Body of pancreas (tissue), 4 donors: Measurements from ENCODE around the gene IKZF1. TPM values are rescaled to one million over a fixed set of nuclear protein-coding genes. Genes with fewer than 3 reads are reported as not detected.

Source experiments
- ATAC-seq: fragments of 150-250 bp; one replicate; pipeline ENCODE4 v1.9.1; 2016
- DNase-seq, 4 donors: peaks; one replicate each; pipeline ENCODE4 v3.0.0-alpha.2; 2019
- H3K27ac ChIP-seq, 4 donors: fragments of 200-600 bp; sonication (generic); 1 replicate in 3 of 4; 2 replicates in 1 of 4; pipeline versions ENCODE4 v1.5.1 to v1.6.1; 2016 to 2019; ENCODE audit warnings: mild to moderate bottlenecking in 1 of 4, mixed read lengths in 1 of 4, moderate library complexity in 1 of 4
- H3K27me3 ChIP-seq, 2 donors: fragments of 200-600 bp; sonication (generic); one replicate each; pipeline ENCODE4 v1.6.0; 2016; ENCODE audit warnings: mild to moderate bottlenecking in 1 of 2
- H3K36me3 ChIP-seq, 2 donors: fragments of 200-600 bp; sonication (generic); replicated peaks in 1 of 2; 2 replicates each; pipeline ENCODE4 v1.5.1; 2016; ENCODE audit warnings: low read depth in 2 of 2; ENCODE audit not compliant: insufficient read depth in 1 of 2
- H3K4me1 ChIP-seq: fragments of 200-600 bp; sonication (generic); one replicate; pipeline ENCODE4 v1.6.0; 2016
- H3K4me3 ChIP-seq, 2 donors: fragments of 200-600 bp; sonication (generic); 1 replicate in 1 of 2; 2 replicates in 1 of 2; pipeline ENCODE4 v1.5.1; 2016 to 2019
- H3K9me3 ChIP-seq, 3 donors: fragments of 200-600 bp; sonication (generic); 1 replicate in 2 of 3; 2 replicates in 1 of 3; pipeline ENCODE4 v1.5.1; 2016
- POLR2A ChIP-seq, 3 donors: fragments of 450-650 bp; IDR thresholded peaks; one replicate each; pipeline ENCODE4 v1.6.1; 2016; ENCODE audit warnings: antibody characterized with exemption in 3 of 3, mild to moderate bottlenecking in 2 of 3
- WGBS, 2 donors: methylation state at CpG; one replicate each; pipeline ENCODE4 v1.1.5; 2017; 5-methylcytosine and 5-hydroxymethylcytosine counted together
- intact Hi-C: fragments of 100-400 bp; cut with DNase I; formaldehyde crosslinking; loops from one replicate; pipeline ENCODE4 v1.15.1; 2023
- total RNA-seq, 2 donors: library from RNA; depleted of rRNA; stranded (reverse); fragments of >200 nt; gene quantifications; one replicate each; pipeline ENCODE4 v1.1.0, GENCODE V29; 2016
- TF ChIP-seq, protein P1 (sequence below), 7 experiments: fragments of 450-650 bp in 4 of 7; fragments of 200-600 bp in 3 of 7; sonication (generic) in 3 of 7; IDR thresholded peaks; one replicate each; pipeline ENCODE4 v1.5.1; 2016 to 2019; ENCODE audit warnings: antibody characterized with exemption in 7 of 7

The IKZF1 gene
- total RNA-seq, 2 donors from 2014 or later, result 3.9 to 16.5 TPM

DNA sequence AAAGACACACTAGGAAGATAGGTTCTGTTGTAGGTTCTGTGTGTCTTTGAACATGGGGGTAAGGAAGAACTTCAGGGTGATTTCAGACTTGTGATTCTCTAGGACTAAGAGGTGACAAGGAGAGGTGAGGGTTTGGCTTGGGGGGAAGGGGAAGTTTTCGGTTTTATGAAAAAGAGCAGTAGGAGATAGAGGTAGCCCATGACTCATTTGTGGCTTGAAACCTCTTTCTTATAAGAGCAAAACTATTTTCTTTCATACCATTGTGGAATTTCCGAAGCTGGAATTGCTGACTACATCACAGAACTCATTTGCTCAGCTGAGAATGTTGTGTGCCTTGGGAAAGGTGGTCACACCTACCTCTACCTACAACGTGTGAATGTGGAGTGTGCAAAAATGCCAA, 39.6 kb upstream of the IKZF1 start:
- Histone ChIP-seq H3K9me3 (no peaks in the 10 kb centered on the region), H3K27me3 (no peaks in the 10 kb centered on the region), H3K4me3 (no peak overlapping the region), H3K27ac (no peak overlapping the region), H3K4me1 (no peaks in the 10 kb centered on the region), H3K36me3 (no peaks in the 10 kb centered on the region)
- ATAC-seq (no peak), DNase-seq (no peak)
- WGBS, 2 donors, result 31 to 39% methylated on average over 3 of the region's 3 CpGs
- intact Hi-C loops, result no loop called here
- TF ChIP-seq, protein P1, sequence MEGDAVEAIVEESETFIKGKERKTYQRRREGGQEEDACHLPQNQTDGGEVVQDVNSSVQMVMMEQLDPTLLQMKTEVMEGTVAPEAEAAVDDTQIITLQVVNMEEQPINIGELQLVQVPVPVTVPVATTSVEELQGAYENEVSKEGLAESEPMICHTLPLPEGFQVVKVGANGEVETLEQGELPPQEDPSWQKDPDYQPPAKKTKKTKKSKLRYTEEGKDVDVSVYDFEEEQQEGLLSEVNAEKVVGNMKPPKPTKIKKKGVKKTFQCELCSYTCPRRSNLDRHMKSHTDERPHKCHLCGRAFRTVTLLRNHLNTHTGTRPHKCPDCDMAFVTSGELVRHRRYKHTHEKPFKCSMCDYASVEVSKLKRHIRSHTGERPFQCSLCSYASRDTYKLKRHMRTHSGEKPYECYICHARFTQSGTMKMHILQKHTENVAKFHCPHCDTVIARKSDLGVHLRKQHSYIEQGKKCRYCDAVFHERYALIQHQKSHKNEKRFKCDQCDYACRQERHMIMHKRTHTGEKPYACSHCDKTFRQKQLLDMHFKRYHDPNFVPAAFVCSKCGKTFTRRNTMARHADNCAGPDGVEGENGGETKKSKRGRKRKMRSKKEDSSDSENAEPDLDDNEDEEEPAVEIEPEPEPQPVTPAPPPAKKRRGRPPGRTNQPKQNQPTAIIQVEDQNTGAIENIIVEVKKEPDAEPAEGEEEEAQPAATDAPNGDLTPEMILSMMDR (IDR thresholded peaks at IDR 0.05), result no peak
- TF ChIP-seq POLR2A (IDR thresholded peaks at IDR 0.05), result no peak

DNA sequence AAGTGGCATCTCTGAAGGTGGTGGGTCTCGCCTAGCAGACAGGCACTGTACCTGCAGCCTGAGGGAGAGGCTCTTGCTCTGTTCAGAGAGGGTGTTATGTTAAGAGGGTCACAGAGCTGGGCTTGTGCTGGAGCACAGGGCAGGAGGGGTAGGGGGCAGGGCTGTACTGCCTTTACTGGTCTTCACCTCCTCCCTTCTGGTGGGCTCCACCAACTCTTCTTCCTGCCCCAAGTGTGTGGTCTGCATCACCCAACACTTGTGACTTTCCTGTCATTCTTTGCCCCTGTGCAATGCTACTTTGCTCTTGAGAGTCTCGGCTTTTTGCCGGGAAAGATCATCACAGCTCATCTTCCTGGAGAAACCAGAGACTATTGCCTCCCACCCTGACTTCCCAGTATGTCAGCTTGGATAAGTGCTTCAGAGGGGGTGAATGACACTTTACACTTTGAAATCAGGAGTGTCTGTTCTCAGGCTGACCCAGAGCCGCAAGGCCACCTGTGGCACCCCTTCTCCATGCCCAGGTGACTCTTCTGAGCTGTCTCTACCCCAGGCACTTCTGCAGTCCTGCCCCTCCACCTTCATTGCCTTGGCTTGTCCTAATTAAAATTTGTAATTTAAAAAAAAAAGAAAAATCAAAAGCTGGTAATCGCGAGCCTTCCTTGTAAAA, 38.4 kb upstream of the IKZF1 start:
- Histone ChIP-seq H3K9me3 (no peaks in the 10 kb centered on the region), H3K27ac (no peak overlapping the region), H3K4me1 (no peaks in the 10 kb centered on the region), H3K27me3 (no peaks in the 10 kb centered on the region), H3K4me3 (no peak overlapping the region), H3K36me3 (no peaks in the 10 kb centered on the region)
- DNase-seq (no peak), ATAC-seq (no peak)
- 67 to 68% methylated on average over 6 of the region's 6 CpGs for WGBS, 2 donors
- intact Hi-C loops, result no loop called here
- no peak for TF ChIP-seq POLR2A (IDR thresholded peaks at IDR 0.05)
- TF ChIP-seq, protein P1 (IDR thresholded peaks at IDR 0.05), result no peak

DNA sequence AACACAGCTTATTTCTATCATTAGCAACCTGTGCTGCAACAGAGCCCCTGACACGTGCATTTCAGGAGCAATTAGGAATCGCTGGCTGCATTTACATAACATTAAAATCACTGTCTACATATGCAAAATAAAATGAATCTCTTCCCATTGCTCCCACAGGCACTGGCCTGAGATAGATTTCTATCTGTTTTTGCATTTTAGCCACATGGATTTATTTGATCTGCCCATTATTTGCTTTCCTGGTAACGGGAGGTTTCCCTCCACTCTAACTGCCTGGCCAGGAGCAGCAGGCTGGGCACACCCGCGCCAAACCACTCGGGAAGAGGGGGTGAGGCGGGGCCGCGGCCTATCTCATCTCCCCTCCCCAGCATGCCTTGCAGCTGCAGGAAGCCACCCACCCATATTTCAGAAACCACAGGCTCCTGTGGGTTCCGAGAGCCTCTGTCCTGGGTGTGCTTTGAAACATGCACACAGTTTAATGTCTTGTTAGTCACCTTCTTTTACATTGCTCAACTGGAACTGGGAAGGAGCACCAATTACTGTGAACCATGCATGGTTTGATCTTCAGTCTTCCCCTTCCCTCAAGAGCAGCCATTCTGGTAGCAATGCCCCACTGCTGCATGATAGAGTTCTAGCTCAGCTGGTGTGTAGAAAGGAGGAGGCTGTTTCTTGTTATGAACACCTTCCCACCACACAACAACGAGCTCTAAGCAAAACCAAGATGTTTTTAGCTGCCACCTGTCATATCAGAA, 37.7 kb upstream of the IKZF1 start:
- Histone ChIP-seq H3K27ac (no peak overlapping the region), H3K4me3 (no peak overlapping the region), H3K27me3 (no peaks in the 10 kb centered on the region), H3K4me1 (no peaks in the 10 kb centered on the region), H3K36me3 (no peaks in the 10 kb centered on the region), H3K9me3 (no peaks in the 10 kb centered on the region)
- DNase-seq (peak in 2 of 4 donors; percentile 16 to 33), ATAC-seq (no peak)
- TF ChIP-seq, protein P1 (IDR thresholded peaks at IDR 0.05), result no peak
- no peak for TF ChIP-seq POLR2A (IDR thresholded peaks at IDR 0.05)
- intact Hi-C loops, result no loop called here
- 29 to 50% methylated on average over 11 of the region's 11 CpGs for WGBS, 2 donors

DNA sequence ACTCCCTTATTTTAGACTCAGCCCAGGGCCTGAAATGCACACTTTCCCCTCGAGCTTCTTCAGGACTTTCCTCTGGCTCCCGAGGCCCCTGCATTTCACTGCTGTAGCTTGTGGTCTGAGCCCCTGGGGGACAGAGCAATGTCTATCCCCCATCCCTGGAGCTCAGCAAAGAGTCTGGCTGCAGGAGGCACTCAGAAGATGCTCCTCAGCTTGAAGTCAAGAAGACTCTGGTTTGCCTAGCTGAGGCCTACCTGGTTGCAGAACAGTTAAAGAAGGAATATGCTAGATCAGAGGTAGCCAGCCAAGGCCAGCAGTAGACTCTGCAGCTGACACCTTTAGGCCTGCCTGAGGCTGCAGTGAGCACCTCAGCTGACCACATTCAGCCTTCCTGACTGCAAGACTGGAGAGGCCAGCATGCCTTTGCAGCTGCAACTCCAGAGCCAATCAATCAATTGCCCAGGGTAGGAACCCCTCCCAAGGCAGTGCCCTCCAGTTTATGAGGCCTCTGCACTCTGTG, 36.9 kb upstream of the IKZF1 start:
- no peak overlapping the region for H3K4me3 ChIP-seq
- no peak for DNase-seq
- TF ChIP-seq, protein P1 (IDR thresholded peaks at IDR 0.05), result no peak
- H3K36me3 ChIP-seq, result no peaks in the 10 kb centered on the region
- H3K4me1 ChIP-seq, result no peaks in the 10 kb centered on the region
- no peak overlapping the region for H3K27ac ChIP-seq
- intact Hi-C loops, result no loop called here
- H3K9me3 ChIP-seq, result no peaks in the 10 kb centered on the region
- whole genome bisulfite sequencing, 2 donors, result 29 to 33% methylated on average over 2 of the region's 2 CpGs
- no peaks in the 10 kb centered on the region for H3K27me3 ChIP-seq
- no peak for ATAC-seq
